Measurements from ENCODE around the gene CGNL1. TPM values are rescaled to one million over a fixed set of nuclear protein-coding genes. Genes with fewer than 3 reads are reported as not detected.
A peak's percentile ranks its signal among the peaks of the same experiment; 100 is the strongest.

The CGNL1 gene
- total and polyA plus RNA-seq, 8 donors: 26.5 to 68.1 (median 34.5) TPM

GRCh38 chr15:57387564-57388076, 11.3 kb downstream of the CGNL1 start:
- no peaks in the 10 kb centered on the region for H3K27me3 ChIP-seq
- ATAC-seq (peak; percentile 85), DNase-seq (peak in 2 of 4 donors; percentile 45 to 62)
- H3K4me1 ChIP-seq: peaks cover 12 to 21% of the 10 kb centered on the region in 2 donors
- intact Hi-C loops (cut with DNase I): no loop called here
- peak overlapping the region; percentile 61 to 80 for H3K27ac ChIP-seq
- H3K9me3 ChIP-seq: no peaks in the 10 kb centered on the region
- H3K36me3 ChIP-seq: no peaks in the 10 kb centered on the region
- H3K4me3 ChIP-seq: no peak overlapping the region
- no peak for TF ChIP-seq CTCF (IDR thresholded peaks at IDR 0.05)

GRCh38 chr15:57388464-57388863, 12.2 kb downstream of the CGNL1 start:
- DNase-seq (no peak), ATAC-seq (peak; percentile 29)
- H3K27ac ChIP-seq: peak overlapping the region; percentile 61 to 80
- no peaks in the 10 kb centered on the region for H3K36me3 ChIP-seq
- peaks cover 12 to 25% of the 10 kb centered on the region in 2 donors for H3K4me1 ChIP-seq
- no peak overlapping the region for H3K4me3 ChIP-seq
- TF ChIP-seq CTCF (IDR thresholded peaks at IDR 0.05): no peak
- intact Hi-C loops (cut with DNase I): no loop called here
- no peaks in the 10 kb centered on the region for H3K9me3 ChIP-seq
- H3K27me3 ChIP-seq: no peaks in the 10 kb centered on the region

GRCh38 chr15:57389991-57390390, 13.7 kb downstream of the CGNL1 start:
- ATAC-seq: no peak
- DNase-seq: no peak
- H3K36me3 ChIP-seq: no peaks in the 10 kb centered on the region
- no peak overlapping the region for H3K4me3 ChIP-seq
- no peak overlapping the region for H3K27ac ChIP-seq
- no peaks in the 10 kb centered on the region for H3K9me3 ChIP-seq
- TF ChIP-seq CTCF (IDR thresholded peaks at IDR 0.05): no peak
- no peaks in the 10 kb centered on the region for H3K27me3 ChIP-seq
- intact Hi-C loops (cut with DNase I): no loop called here
- peaks cover 3 to 24% of the 10 kb centered on the region in 2 donors for H3K4me1 ChIP-seq

GRCh38 chr15:57390583-57390982, 14.3 kb downstream of the CGNL1 start:
- DNase-seq (no peak), ATAC-seq (no peak)
- intact Hi-C loops (cut with DNase I): no loop called here
- Histone ChIP-seq H3K9me3 (no peaks in the 10 kb centered on the region), H3K36me3 (no peaks in the 10 kb centered on the region), H3K27me3 (no peaks in the 10 kb centered on the region), H3K27ac (no peak overlapping the region), H3K4me3 (no peak overlapping the region), H3K4me1 (peaks cover 0 to 24% of the 10 kb centered on the region in 2 donors)
- no peak for TF ChIP-seq CTCF (IDR thresholded peaks at IDR 0.05)

GRCh38 chr15:57391537-57391936, 15.2 kb downstream of the CGNL1 start:
- Histone ChIP-seq H3K27me3 (no peaks in the 10 kb centered on the region), H3K4me1 (peaks cover 0 to 18% of the 10 kb centered on the region in 2 donors), H3K9me3 (no peaks in the 10 kb centered on the region), H3K36me3 (no peaks in the 10 kb centered on the region), H3K27ac (no peak overlapping the region), H3K4me3 (no peak overlapping the region)
- intact Hi-C loops (cut with DNase I): no loop called here
- no peak for TF ChIP-seq CTCF (IDR thresholded peaks at IDR 0.05)
- ATAC-seq (no peak), DNase-seq (no peak)

Measured in left lung (tissue), 10 donors.